ENCODE measurements around the gene NTN1. TPM values are rescaled to one million over a fixed set of nuclear protein-coding genes. Genes with fewer than 3 reads are reported as not detected.

NTN1 gene
- polyA plus RNA-seq, 1 experiment: 0.05 TPM

GRCh38 chr17:9230861-9231260, 209.6 kb downstream of the NTN1 start:
- peaks cover 7% of the 10 kb centered on the region; the same call in 1 of the 2 replicates for H3K9me3 ChIP-seq (ENCODE audit: control insufficient read depth, insufficient read depth, low read length)
- DNase-seq (ENCODE audit: low read depth, low spot score): no peak
- no peak overlapping the region for H3K4me3 ChIP-seq (ENCODE audit: low read depth, low read length)
- POLR2A ChIA-PET: no interaction called here
- H3K27ac ChIP-seq (ENCODE audit: low read depth, low read length): no peak overlapping the region
- peaks cover 5% of the 10 kb centered on the region for H3K27me3 ChIP-seq (ENCODE audit: control insufficient read depth, insufficient read depth, low read length)
- no peak for TF ChIP-seq CTCF (IDR thresholded peaks at IDR 0.05; ENCODE audit: low read depth, low read length)
- CTCF ChIA-PET: interaction anchor here (0.6 to 1.4 kb wide), 2 partner anchors 9 to 291 kb away, joined by 4 to 8 read pairs; no protein-coding TSS in a partner anchor

- peaks cover 5% of the 10 kb centered on the region for H3K27me3 ChIP-seq (ENCODE audit: control insufficient read depth, insufficient read depth, low read length)
- POLR2A ChIA-PET: interaction anchor here (0.7 kb wide), 1 partner anchor 55 kb away, joined by 3 read pairs; no protein-coding TSS in a partner anchor
- TF ChIP-seq CTCF (IDR thresholded peaks at IDR 0.05; ENCODE audit: low read depth, low read length): no peak
- CTCF ChIA-PET: interaction anchor here (1.4 kb wide), 1 partner anchor 291 kb away, joined by 8 read pairs; no protein-coding TSS in a partner anchor
- H3K9me3 ChIP-seq (ENCODE audit: control insufficient read depth, insufficient read depth, low read length): peaks cover 7% of the 10 kb centered on the region; the same call in 1 of the 2 replicates
- H3K4me3 ChIP-seq (ENCODE audit: low read depth, low read length): no peak overlapping the region
- H3K27ac ChIP-seq (ENCODE audit: low read depth, low read length): no peak overlapping the region
- no peak for DNase-seq (ENCODE audit: low read depth, low spot score)
Observed at GRCh38 chr17:9231449-9232154, 210.3 kb downstream of the NTN1 start.

GRCh38 chr17:9232155-9232475, 210.8 kb downstream of the NTN1 start:
- TF ChIP-seq CTCF (IDR thresholded peaks at IDR 0.05; ENCODE audit: low read depth, low read length): no peak
- ChIA-PET CTCF (no interaction called here), POLR2A (interaction anchor here (0.7 kb wide), 1 partner anchor 54 kb away, joined by 3 read pairs; no protein-coding TSS in a partner anchor)
- Histone ChIP-seq H3K9me3 (ENCODE audit: control insufficient read depth, insufficient read depth, low read length) (peaks cover 7% of the 10 kb centered on the region; the same call in 1 of the 2 replicates), H3K27ac (ENCODE audit: low read depth, low read length) (no peak overlapping the region), H3K4me3 (ENCODE audit: low read depth, low read length) (no peak overlapping the region), H3K27me3 (ENCODE audit: control insufficient read depth, insufficient read depth, low read length) (peaks cover 5% of the 10 kb centered on the region)
- DNase-seq (ENCODE audit: low read depth, low spot score): no peak

GRCh38 chr17:9232591-9233270, 211.4 kb downstream of the NTN1 start:
- no peak overlapping the region for H3K4me3 ChIP-seq (ENCODE audit: low read depth, low read length)
- H3K27ac ChIP-seq (ENCODE audit: low read depth, low read length): no peak overlapping the region
- no peak for TF ChIP-seq CTCF (IDR thresholded peaks at IDR 0.05; ENCODE audit: low read depth, low read length)
- ChIA-PET CTCF (no interaction called here), POLR2A (no interaction called here)
- no peak for DNase-seq (ENCODE audit: low read depth, low spot score)
- peaks cover 5% of the 10 kb centered on the region for H3K27me3 ChIP-seq (ENCODE audit: control insufficient read depth, insufficient read depth, low read length)
- H3K9me3 ChIP-seq (ENCODE audit: control insufficient read depth, insufficient read depth, low read length): peaks cover 11% of the 10 kb centered on the region; the same call in 1 of the 2 replicates

GRCh38 chr17:9233271-9233599, 211.9 kb downstream of the NTN1 start:
- CTCF ChIA-PET: no interaction called here
- no peak for DNase-seq (ENCODE audit: low read depth, low spot score)
- Histone ChIP-seq H3K27ac (ENCODE audit: low read depth, low read length) (no peak overlapping the region), H3K4me3 (ENCODE audit: low read depth, low read length) (no peak overlapping the region), H3K9me3 (ENCODE audit: control insufficient read depth, insufficient read depth, low read length) (peaks cover 8% of the 10 kb centered on the region; the same call in 1 of the 2 replicates), H3K27me3 (ENCODE audit: control insufficient read depth, insufficient read depth, low read length) (peaks cover 5% of the 10 kb centered on the region)
- TF ChIP-seq CTCF (IDR thresholded peaks at IDR 0.05; ENCODE audit: low read depth, low read length): no peak
- POLR2A ChIA-PET: no interaction called here
